ENCODE data around the gene GREB1L. TPM values are rescaled to one million over a fixed set of nuclear protein-coding genes. Genes with fewer than 3 reads are reported as not detected.
A peak's percentile ranks its signal among the peaks of the same experiment; 100 is the strongest.

GREB1L gene
- polyA plus RNA-seq, 1 experiment = 2.7 TPM

DNA sequence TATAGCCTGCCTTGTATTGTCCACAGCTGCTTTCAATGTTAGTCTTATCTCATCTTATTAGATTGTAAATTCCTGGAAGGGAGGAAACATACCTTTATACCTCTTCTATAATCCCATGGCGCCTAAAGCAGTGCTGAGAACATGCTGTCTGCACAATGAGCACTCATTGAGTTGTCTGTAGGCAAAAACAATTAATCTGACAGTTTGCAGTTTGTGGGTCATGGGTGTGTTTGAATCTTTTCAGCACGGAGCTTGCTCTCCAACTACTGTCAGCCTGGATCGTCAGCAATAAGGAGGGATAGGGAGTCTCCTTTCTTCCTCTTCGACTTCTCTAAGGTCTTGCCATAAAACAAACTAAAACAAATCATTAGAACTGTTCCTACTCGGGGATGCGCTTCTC lies 26.5 kb upstream of the GREB1L start:
- Histone ChIP-seq H3K27me3 (ENCODE audit: control insufficient read depth, insufficient read depth, low read length) (no peaks in the 10 kb centered on the region; the same call in 1 of the 2 replicates), H3K4me3 (ENCODE audit: low read depth, low read length) (no peak overlapping the region), H3K36me3 (ENCODE audit: control insufficient read depth, insufficient read depth, low read length) (no peaks in the 10 kb centered on the region)
- TF ChIP-seq, protein P1, sequence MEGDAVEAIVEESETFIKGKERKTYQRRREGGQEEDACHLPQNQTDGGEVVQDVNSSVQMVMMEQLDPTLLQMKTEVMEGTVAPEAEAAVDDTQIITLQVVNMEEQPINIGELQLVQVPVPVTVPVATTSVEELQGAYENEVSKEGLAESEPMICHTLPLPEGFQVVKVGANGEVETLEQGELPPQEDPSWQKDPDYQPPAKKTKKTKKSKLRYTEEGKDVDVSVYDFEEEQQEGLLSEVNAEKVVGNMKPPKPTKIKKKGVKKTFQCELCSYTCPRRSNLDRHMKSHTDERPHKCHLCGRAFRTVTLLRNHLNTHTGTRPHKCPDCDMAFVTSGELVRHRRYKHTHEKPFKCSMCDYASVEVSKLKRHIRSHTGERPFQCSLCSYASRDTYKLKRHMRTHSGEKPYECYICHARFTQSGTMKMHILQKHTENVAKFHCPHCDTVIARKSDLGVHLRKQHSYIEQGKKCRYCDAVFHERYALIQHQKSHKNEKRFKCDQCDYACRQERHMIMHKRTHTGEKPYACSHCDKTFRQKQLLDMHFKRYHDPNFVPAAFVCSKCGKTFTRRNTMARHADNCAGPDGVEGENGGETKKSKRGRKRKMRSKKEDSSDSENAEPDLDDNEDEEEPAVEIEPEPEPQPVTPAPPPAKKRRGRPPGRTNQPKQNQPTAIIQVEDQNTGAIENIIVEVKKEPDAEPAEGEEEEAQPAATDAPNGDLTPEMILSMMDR (IDR thresholded peaks at IDR 0.05; ENCODE audit: insufficient read depth, low read depth, low read length) = no peak
- DNase-seq (ENCODE audit: low read depth) = no peak
- ChIA-PET CTCF (interaction anchor here (0.9 kb wide), 1 partner anchor 20 kb away, joined by 4 read pairs; no protein-coding TSS in a partner anchor), POLR2A (no interaction called here)

DNA sequence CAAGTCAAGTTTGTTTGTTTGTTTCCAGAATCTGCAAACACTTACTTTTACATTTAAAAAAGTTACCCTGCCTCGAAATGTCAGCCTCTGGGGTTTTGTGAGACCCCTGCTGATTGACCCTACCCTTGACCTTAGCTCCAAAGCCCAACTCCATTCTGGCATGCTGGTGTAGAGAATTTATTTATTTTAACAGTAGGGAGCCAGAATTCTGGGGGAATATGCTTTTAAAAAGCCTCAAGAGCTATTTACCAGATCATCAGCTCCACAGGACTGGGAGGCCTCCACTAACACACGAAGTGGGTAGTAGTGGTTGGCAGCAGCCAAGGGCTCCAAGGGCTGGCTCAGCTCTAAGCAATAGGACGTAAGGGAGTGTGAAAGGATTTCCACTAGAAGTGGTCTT lies 23.2 kb upstream of the GREB1L start:
- no peak for DNase-seq (ENCODE audit: low read depth)
- CTCF ChIA-PET = no interaction called here
- Histone ChIP-seq H3K27me3 (ENCODE audit: control insufficient read depth, insufficient read depth, low read length) (peaks cover 2% of the 10 kb centered on the region; the same call in 1 of the 2 replicates), H3K36me3 (ENCODE audit: control insufficient read depth, insufficient read depth, low read length) (no peaks in the 10 kb centered on the region), H3K4me3 (ENCODE audit: low read depth, low read length) (no peak overlapping the region)
- TF ChIP-seq, protein P1 (IDR thresholded peaks at IDR 0.05; ENCODE audit: insufficient read depth, low read depth, low read length) = no peak
- POLR2A ChIA-PET = no interaction called here

DNA sequence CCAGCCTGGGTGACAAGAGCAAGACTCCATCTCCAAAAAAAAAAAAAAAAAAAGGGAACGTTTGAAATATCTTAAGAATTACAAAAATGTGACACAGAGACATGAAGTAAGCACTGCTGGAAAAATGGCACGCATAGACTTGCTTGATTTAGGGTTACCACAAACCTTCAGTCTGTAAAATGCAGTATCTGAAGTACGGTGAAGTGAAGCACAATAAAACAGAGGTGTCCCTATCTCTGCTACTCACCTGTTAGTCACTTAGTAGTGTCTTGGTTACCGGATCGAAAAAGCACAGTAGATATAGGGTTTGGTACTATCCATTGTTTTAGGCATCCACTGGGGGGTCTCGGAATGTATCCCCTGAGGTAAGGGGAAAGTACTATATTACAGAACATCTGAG lies 11.6 kb upstream of the GREB1L start:
- POLR2A ChIA-PET = no interaction called here
- Histone ChIP-seq H3K27me3 (ENCODE audit: control insufficient read depth, insufficient read depth, low read length) (no peaks in the 10 kb centered on the region), H3K4me3 (ENCODE audit: low read depth, low read length) (no peak overlapping the region), H3K36me3 (ENCODE audit: control insufficient read depth, insufficient read depth, low read length) (no peaks in the 10 kb centered on the region)
- CTCF ChIA-PET = no interaction called here
- TF ChIP-seq, protein P1 (IDR thresholded peaks at IDR 0.05; ENCODE audit: insufficient read depth, low read depth, low read length) = no peak
- no peak for DNase-seq (ENCODE audit: low read depth)

DNA sequence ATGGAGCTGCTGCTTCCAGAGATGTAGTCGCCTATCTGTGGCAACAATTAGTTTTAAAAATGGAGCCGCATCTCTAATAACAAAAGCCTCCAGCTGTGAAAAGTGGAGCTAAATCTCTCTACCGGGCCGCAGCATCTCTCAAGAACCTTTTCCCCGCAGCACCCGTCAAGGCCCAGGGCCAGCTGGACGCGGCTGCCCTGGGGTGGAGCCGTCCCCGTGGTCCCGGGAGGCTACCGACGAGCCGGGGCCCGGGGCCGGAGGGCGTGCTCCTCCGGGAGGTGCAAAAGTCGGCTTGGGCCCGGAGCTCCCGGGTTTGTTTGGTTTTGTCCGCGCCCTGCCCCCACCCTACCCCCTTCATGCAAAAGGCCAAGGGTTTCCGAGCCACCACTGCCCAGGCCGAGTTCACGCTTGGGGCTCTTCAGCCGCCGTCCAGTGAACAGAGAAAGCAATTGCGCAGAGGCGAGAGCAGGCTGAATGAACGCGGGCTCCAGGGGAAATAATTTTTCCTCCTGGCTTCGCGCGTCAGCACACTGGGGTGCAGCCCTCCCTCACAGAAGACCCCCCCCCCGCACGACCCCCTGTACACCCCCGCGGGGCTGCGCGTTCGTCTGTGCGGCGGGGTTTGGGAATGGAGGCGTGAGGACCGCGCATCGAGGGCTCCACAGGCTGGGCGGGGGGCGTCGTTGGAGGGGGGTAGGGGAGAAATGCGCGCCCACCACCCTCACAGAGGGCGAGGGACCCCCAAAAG lies 557 bp upstream of the GREB1L start:
- POLR2A ChIA-PET = no interaction called here
- peak overlapping the region; percentile 49 for H3K4me3 ChIP-seq (ENCODE audit: low read depth, low read length)
- CTCF ChIA-PET = interaction anchor here (0.8 to 1.6 kb wide), 4 partner anchors 10 to 203 kb away, joined by 3 to 6 read pairs (median 3); no protein-coding TSS in a partner anchor
- H3K27me3 ChIP-seq (ENCODE audit: control insufficient read depth, insufficient read depth, low read length) = peaks cover 7% of the 10 kb centered on the region
- no peaks in the 10 kb centered on the region for H3K36me3 ChIP-seq (ENCODE audit: control insufficient read depth, insufficient read depth, low read length)
- DNase-seq (ENCODE audit: low read depth) = no peak
- TF ChIP-seq, protein P1 (IDR thresholded peaks at IDR 0.05; ENCODE audit: insufficient read depth, low read depth, low read length) = no peak

DNA sequence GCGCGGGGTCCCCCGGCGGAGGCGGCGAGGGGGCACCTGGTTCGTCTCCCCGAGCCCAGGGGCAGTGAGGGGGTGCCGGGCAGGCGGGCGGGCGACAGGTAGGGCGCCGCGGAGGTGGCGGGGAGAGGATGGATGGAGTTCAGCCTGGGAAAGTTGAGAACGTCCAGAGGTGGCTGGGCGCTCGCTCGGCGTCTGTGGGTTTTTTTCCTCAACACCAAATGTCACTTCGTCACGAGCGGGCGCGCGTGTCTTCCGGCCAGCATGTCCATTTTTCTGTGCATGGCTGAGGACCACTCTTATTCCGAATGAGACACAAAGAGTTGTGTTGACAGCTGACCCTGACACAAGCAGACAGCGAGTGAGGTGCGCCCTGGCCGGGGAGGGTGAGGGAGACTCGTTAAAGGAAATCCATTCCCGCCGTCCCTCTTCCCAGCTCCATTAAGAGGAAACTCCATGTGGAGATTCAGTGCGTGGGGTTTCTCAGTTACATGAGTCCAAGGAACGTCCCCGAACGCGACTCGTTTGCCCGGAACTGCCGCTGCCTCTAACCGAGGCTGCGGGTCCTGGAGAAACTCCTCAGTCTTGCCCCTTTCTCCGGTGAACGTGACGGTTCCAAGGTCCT lies 859 bp downstream of the GREB1L start:
- ChIA-PET POLR2A (interaction anchor here (0.6 kb wide), 1 partner anchor 139 kb away, joined by 3 read pairs; no protein-coding TSS in a partner anchor), CTCF (interaction anchor here (0.6 to 1.6 kb wide), 7 partner anchors 11 to 288 kb away, joined by 3 to 6 read pairs (median 3); no protein-coding TSS in a partner anchor)
- Histone ChIP-seq H3K4me3 (ENCODE audit: low read depth, low read length) (peak overlapping the region; percentile 49), H3K27me3 (ENCODE audit: control insufficient read depth, insufficient read depth, low read length) (peaks cover 7% of the 10 kb centered on the region), H3K36me3 (ENCODE audit: control insufficient read depth, insufficient read depth, low read length) (no peaks in the 10 kb centered on the region)
- TF ChIP-seq, protein P1 (IDR thresholded peaks at IDR 0.05; ENCODE audit: insufficient read depth, low read depth, low read length) = no peak
- no peak for DNase-seq (ENCODE audit: low read depth)
